Neural cell (in vitro differentiated cells): ENCODE results near the gene DNAJA3. TPM values are rescaled to one million over a fixed set of nuclear protein-coding genes. Genes with fewer than 3 reads are reported as not detected.

Experiments
- H2AFZ ChIP-seq: fragments of 200-600, 300-800 bp; sonication (generic), shearing (Covaris generic); 2 replicates; pipeline ENCODE4 v1.6.0; 2014; ENCODE audit warnings: low read depth, mild to moderate bottlenecking, antibody characterized with exemption, low read length, moderate library complexity
- H3F3A ChIP-seq: fragments of 200-600 bp; shearing (Covaris generic); 2 replicates; pipeline ENCODE4 v1.6.1; 2016; ENCODE audit warnings: mild to moderate bottlenecking, moderate library complexity, mixed read lengths, antibody characterized with exemption, low read length; ENCODE audit not compliant: insufficient read depth, poor library complexity, severe bottlenecking
- H3K27ac ChIP-seq: fragments of 200-600, 300-800 bp; sonication (generic), shearing (Covaris generic); 2 replicates; pipeline ENCODE4 v1.5.1; 2014; ENCODE audit warnings: mild to moderate bottlenecking, low read length, moderate library complexity
- H3K27me3 ChIP-seq: fragments of 300-800, 200-600 bp; sonication (generic), shearing (Covaris generic); 2 replicates; pipeline ENCODE4 v1.6.0; 2014; ENCODE audit warnings: mild to moderate bottlenecking, low read depth, low read length, moderate library complexity; ENCODE audit not compliant: insufficient read depth
- H3K36me3 ChIP-seq: fragments of 300-800, 200-600 bp; sonication (generic), shearing (Covaris generic); 2 replicates; pipeline ENCODE4 v1.5.1; 2014; ENCODE audit warnings: mild to moderate bottlenecking, antibody characterized with exemption, low read length, moderate library complexity; ENCODE audit not compliant: insufficient read depth
- H3K4me2 ChIP-seq: fragments of 300-800, 200-600 bp; sonication (generic), shearing (Covaris generic); 2 replicates; pipeline ENCODE4 v1.6.0; 2014; ENCODE audit warnings: mild to moderate bottlenecking, low read length
- H3K4me3 ChIP-seq: fragments of 300-800, 200-600 bp; sonication (generic), shearing (Covaris generic); 2 replicates; pipeline ENCODE4 v1.5.1; 2014; ENCODE audit warnings: mild to moderate bottlenecking, low read length, moderate library complexity
- H3K79me2 ChIP-seq: fragments of 200-600 bp; shearing (Covaris generic); replicated peaks from 2 replicates; pipeline ENCODE4 v1.6.0; 2014; ENCODE audit warnings: mild to moderate bottlenecking, low read length, moderate library complexity; ENCODE audit not compliant: insufficient read depth
- H3K9ac ChIP-seq: fragments of 300-800, 200-600 bp; sonication (generic), shearing (Covaris generic); 2 replicates; pipeline ENCODE4 v1.6.1; 2016; ENCODE audit warnings: mild to moderate bottlenecking, low read length, mixed read lengths
- H3K9me2 ChIP-seq: fragments of 200-600 bp; shearing (Covaris generic); 2 replicates; pipeline ENCODE4 v1.6.1; 2016; ENCODE audit warnings: mild to moderate bottlenecking, low read length, mixed read lengths; ENCODE audit not compliant: insufficient read depth
- H3K9me3 ChIP-seq: fragments of 200-600, 300-800 bp; sonication (generic), shearing (Covaris generic); 2 replicates; pipeline ENCODE4 v1.6.1; 2016; ENCODE audit warnings: mild to moderate bottlenecking, mixed run types, low read length, moderate library complexity, mixed read lengths
- H4K20me1 ChIP-seq: fragments of 200-600 bp; shearing (Covaris generic); 2 replicates; pipeline ENCODE4 v1.6.1; 2016; ENCODE audit warnings: mild to moderate bottlenecking, mixed run types; ENCODE audit not compliant: insufficient read depth
- EP300 ChIP-seq: fragments of 450-650 bp; conservative IDR thresholded peaks from 2 replicates; pipeline ENCODE4 v1.6.1; 2014; ENCODE audit warnings: antibody characterized with exemption, mild to moderate bottlenecking, moderate library complexity; ENCODE audit not compliant: poor library complexity, severe bottlenecking
- EZH2 ChIP-seq: fragments of 200-600, 300-800 bp; shearing (Covaris generic), sonication (generic); IDR thresholded peaks from 2 replicates; pipeline ENCODE4 v1.6.1; 2014; ENCODE audit warnings: antibody characterized with exemption, low read length, borderline replicate concordance, mild to moderate bottlenecking; ENCODE audit not compliant: insufficient read depth, poor library complexity, severe bottlenecking
- MXI1 ChIP-seq: fragments of 450-650 bp; conservative IDR thresholded peaks from 2 replicates; pipeline ENCODE4 v1.6.1; 2014; ENCODE audit warnings: antibody characterized with exemption, mild to moderate bottlenecking; ENCODE audit not compliant: poor library complexity, severe bottlenecking
- POLR2AphosphoS5 ChIP-seq: IDR thresholded peaks from 2 replicates; pipeline ENCODE4 v1.6.1; 2012
- RAD21 ChIP-seq: fragments of 450-650 bp; conservative IDR thresholded peaks from 2 replicates; pipeline ENCODE4 v1.6.1; 2014; ENCODE audit warnings: antibody characterized with exemption, mild to moderate bottlenecking, moderate library complexity
- SMC3 ChIP-seq: fragments of 450-650 bp; conservative IDR thresholded peaks from 2 replicates; pipeline ENCODE4 v1.6.1; 2014; ENCODE audit warnings: antibody characterized with exemption, mild to moderate bottlenecking, moderate library complexity; ENCODE audit not compliant: poor library complexity
- TAF1 ChIP-seq: IDR thresholded peaks from 2 replicates; pipeline ENCODE4 v1.6.1; 2012; ENCODE audit warnings: low read depth
- polyA plus RNA-seq: library from polyadenylated mRNA; depleted of rRNA; stranded (reverse); fragments of >200 nt; gene quantifications from 2 replicates; pipeline ENCODE4 v1.2.3, GENCODE V29; 2014
- TF ChIP-seq, protein P1 (sequence below): fragments of 450-650 bp; IDR thresholded peaks from 2 replicates; pipeline ENCODE4 v1.5.1; 2014; ENCODE audit warnings: antibody characterized with exemption, mild to moderate bottlenecking, moderate library complexity; ENCODE audit not compliant: poor library complexity, severe bottlenecking
- TF ChIP-seq, protein P2 (sequence below): IDR thresholded peaks from 2 replicates; pipeline ENCODE4 v1.6.1; 2012; ENCODE audit warnings: borderline replicate concordance

Gene DNAJA3
- polyA plus RNA-seq, 1 donor from 2014 or later: 44.8 TPM

DNA sequence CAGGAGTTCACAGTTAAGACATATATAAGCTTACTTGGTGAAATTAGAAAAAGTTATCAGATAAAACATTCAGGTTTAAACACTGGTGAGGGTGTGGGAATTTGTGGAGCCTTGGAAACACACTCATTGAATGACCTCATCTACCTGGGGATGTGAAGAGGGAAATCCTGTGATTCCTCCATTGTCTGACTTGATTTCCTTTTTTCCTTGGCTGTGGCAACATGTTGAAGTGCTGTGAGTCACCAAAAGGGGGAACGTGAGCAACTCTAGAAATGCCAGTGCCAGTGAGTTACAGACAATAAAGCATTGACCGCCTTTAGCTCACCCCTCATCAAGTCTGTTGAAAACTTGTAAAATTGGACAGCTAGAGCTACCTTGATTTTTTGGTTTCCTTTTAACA is 52.3 kb downstream of the DNAJA3 start:
- H3K27me3 ChIP-seq: peaks cover 8% of the 10 kb centered on the region
- no peaks in the 10 kb centered on the region for H3K36me3 ChIP-seq
- H3K9me3 ChIP-seq: no peaks in the 10 kb centered on the region
- H3F3A ChIP-seq: no peaks in the 10 kb centered on the region
- peak overlapping the region; percentile 99 for H3K4me3 ChIP-seq
- peaks cover 3% of the 10 kb centered on the region for H3K79me2 ChIP-seq
- H3K9ac ChIP-seq: no peak overlapping the region
- H2AFZ ChIP-seq: no peak overlapping the region
- H3K9me2 ChIP-seq: no peaks in the 10 kb centered on the region
- no peak for TF ChIP-seq POLR2AphosphoS5
- no peak for TF ChIP-seq EZH2
- TF ChIP-seq, protein P1, sequence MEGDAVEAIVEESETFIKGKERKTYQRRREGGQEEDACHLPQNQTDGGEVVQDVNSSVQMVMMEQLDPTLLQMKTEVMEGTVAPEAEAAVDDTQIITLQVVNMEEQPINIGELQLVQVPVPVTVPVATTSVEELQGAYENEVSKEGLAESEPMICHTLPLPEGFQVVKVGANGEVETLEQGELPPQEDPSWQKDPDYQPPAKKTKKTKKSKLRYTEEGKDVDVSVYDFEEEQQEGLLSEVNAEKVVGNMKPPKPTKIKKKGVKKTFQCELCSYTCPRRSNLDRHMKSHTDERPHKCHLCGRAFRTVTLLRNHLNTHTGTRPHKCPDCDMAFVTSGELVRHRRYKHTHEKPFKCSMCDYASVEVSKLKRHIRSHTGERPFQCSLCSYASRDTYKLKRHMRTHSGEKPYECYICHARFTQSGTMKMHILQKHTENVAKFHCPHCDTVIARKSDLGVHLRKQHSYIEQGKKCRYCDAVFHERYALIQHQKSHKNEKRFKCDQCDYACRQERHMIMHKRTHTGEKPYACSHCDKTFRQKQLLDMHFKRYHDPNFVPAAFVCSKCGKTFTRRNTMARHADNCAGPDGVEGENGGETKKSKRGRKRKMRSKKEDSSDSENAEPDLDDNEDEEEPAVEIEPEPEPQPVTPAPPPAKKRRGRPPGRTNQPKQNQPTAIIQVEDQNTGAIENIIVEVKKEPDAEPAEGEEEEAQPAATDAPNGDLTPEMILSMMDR: no peak
- TF ChIP-seq EP300: no peak
- TF ChIP-seq MXI1: no peak
- TF ChIP-seq, protein P2, sequence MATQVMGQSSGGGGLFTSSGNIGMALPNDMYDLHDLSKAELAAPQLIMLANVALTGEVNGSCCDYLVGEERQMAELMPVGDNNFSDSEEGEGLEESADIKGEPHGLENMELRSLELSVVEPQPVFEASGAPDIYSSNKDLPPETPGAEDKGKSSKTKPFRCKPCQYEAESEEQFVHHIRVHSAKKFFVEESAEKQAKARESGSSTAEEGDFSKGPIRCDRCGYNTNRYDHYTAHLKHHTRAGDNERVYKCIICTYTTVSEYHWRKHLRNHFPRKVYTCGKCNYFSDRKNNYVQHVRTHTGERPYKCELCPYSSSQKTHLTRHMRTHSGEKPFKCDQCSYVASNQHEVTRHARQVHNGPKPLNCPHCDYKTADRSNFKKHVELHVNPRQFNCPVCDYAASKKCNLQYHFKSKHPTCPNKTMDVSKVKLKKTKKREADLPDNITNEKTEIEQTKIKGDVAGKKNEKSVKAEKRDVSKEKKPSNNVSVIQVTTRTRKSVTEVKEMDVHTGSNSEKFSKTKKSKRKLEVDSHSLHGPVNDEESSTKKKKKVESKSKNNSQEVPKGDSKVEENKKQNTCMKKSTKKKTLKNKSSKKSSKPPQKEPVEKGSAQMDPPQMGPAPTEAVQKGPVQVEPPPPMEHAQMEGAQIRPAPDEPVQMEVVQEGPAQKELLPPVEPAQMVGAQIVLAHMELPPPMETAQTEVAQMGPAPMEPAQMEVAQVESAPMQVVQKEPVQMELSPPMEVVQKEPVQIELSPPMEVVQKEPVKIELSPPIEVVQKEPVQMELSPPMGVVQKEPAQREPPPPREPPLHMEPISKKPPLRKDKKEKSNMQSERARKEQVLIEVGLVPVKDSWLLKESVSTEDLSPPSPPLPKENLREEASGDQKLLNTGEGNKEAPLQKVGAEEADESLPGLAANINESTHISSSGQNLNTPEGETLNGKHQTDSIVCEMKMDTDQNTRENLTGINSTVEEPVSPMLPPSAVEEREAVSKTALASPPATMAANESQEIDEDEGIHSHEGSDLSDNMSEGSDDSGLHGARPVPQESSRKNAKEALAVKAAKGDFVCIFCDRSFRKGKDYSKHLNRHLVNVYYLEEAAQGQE: no peak
- no peak for TF ChIP-seq RAD21
- TF ChIP-seq TAF1: no peak
- TF ChIP-seq SMC3: no peak
- H3K4me2 ChIP-seq: no peak overlapping the region
- H3K27ac ChIP-seq: no peak overlapping the region
- no peaks in the 10 kb centered on the region for H4K20me1 ChIP-seq

- Histone ChIP-seq H3K9ac (no peak overlapping the region), H2AFZ (no peak overlapping the region), H4K20me1 (no peaks in the 10 kb centered on the region), H3K79me2 (peaks cover 3% of the 10 kb centered on the region), H3K4me2 (no peak overlapping the region), H3K4me3 (no peak overlapping the region), H3F3A (no peaks in the 10 kb centered on the region), H3K9me2 (no peaks in the 10 kb centered on the region), H3K27ac (no peak overlapping the region), H3K36me3 (peaks cover 4% of the 10 kb centered on the region), H3K27me3 (no peaks in the 10 kb centered on the region), H3K9me3 (no peaks in the 10 kb centered on the region)
- TF ChIP-seq, protein P1: no peak
- TF ChIP-seq, protein P2: no peak
- TF ChIP-seq EP300 (no peak), EZH2 (no peak), RAD21 (no peak), TAF1 (no peak), MXI1 (no peak), SMC3 (no peak), POLR2AphosphoS5 (no peak)
These were observed 55.9 kb downstream of the DNAJA3 start for GRCh38 chr16:4481526-4481925.
